Osteoblast (primary cell): ENCODE data around the gene CHST2. TPM values are rescaled to one million over a fixed set of nuclear protein-coding genes. Genes with fewer than 3 reads are reported as not detected.

Experiments
- DNase-seq: peaks from one replicate; pipeline ENCODE4 v3.0.0; 2011; ENCODE audit warnings: low spot score, mixed read lengths; ENCODE audit not compliant: insufficient read length; ENCODE audit errors: missing footprints
- H2AFZ ChIP-seq: 2 replicates; pipeline ENCODE4 v1.6.0; 2011; ENCODE audit warnings: mild to moderate bottlenecking, low read length
- H3K27ac ChIP-seq: 2 replicates; pipeline ENCODE4 v1.5.1; 2011; ENCODE audit warnings: mild to moderate bottlenecking, low read depth, low read length, moderate library complexity
- H3K27me3 ChIP-seq: 2 replicates; pipeline ENCODE4 v1.6.0; 2012; ENCODE audit warnings: mild to moderate bottlenecking, control low read depth, inconsistent platforms, low read length, moderate library complexity; ENCODE audit not compliant: insufficient read depth
- H3K36me3 ChIP-seq: 2 replicates; pipeline ENCODE4 v1.5.1; 2011; ENCODE audit warnings: mild to moderate bottlenecking, low read length, control low read depth, moderate library complexity; ENCODE audit not compliant: insufficient read depth
- H3K4me1 ChIP-seq: 2 replicates; pipeline ENCODE4 v1.5.1; 2011; ENCODE audit warnings: mild to moderate bottlenecking, low read length, control low read depth, moderate library complexity; ENCODE audit not compliant: insufficient read depth
- H3K4me2 ChIP-seq: 2 replicates; pipeline ENCODE4 v1.6.0; 2011; ENCODE audit warnings: mild to moderate bottlenecking, low read length; ENCODE audit not compliant: insufficient read depth
- H3K4me3 ChIP-seq: fragments of 200-600 bp; sonication (generic); 3 replicates; pipeline ENCODE4 v1.5.1; 2012; ENCODE audit warnings: mild to moderate bottlenecking, low read length, inconsistent platforms; ENCODE audit not compliant: insufficient read depth
- H3K79me2 ChIP-seq: 2 replicates; pipeline ENCODE4 v1.6.0; 2012; ENCODE audit warnings: mild to moderate bottlenecking, low read length, control low read depth, inconsistent platforms; ENCODE audit not compliant: insufficient read depth
- H3K9me3 ChIP-seq: 2 replicates; pipeline ENCODE4 v1.5.1; 2011; ENCODE audit warnings: low read depth, low read length, control low read depth
- H4K20me1 ChIP-seq: 2 replicates; pipeline ENCODE4 v1.6.0; 2012; ENCODE audit warnings: mild to moderate bottlenecking, low read length, control low read depth; ENCODE audit not compliant: insufficient read depth
- CTCF ChIP-seq: IDR thresholded peaks from 2 replicates; pipeline ENCODE4 v1.5.1; 2011; ENCODE audit warnings: mild to moderate bottlenecking, low read depth, low read length, moderate library complexity; ENCODE audit errors: extremely low read depth
- total RNA-seq: library from RNA; depleted of rRNA; stranded (reverse); fragments of >200 nt; gene quantifications from 2 replicates; pipeline ENCODE4 v1.2.3, GENCODE V29; 2012

Gene CHST2
- total RNA-seq, 1 donor = 13.8 TPM

GRCh38 chr3:143166376-143166775, 46.8 kb downstream of the CHST2 start:
- Histone ChIP-seq H3K4me1 (peaks cover 31% of the 10 kb centered on the region), H3K9me3 (no peaks in the 10 kb centered on the region), H3K27me3 (no peaks in the 10 kb centered on the region), H4K20me1 (no peaks in the 10 kb centered on the region), H3K4me3 (no peak overlapping the region), H3K36me3 (no peaks in the 10 kb centered on the region), H3K27ac (no peak overlapping the region), H3K79me2 (no peaks in the 10 kb centered on the region), H2AFZ (no peak overlapping the region), H3K4me2 (no peak overlapping the region)
- no peak for TF ChIP-seq CTCF
- DNase-seq = no peak

GRCh38 chr3:143167969-143168854, 48.6 kb downstream of the CHST2 start:
- no peaks in the 10 kb centered on the region for H3K27me3 ChIP-seq
- no peak overlapping the region for H3K27ac ChIP-seq
- H3K4me3 ChIP-seq = no peak overlapping the region
- no peak for TF ChIP-seq CTCF
- H4K20me1 ChIP-seq = no peaks in the 10 kb centered on the region
- no peak overlapping the region for H2AFZ ChIP-seq
- H3K79me2 ChIP-seq = no peaks in the 10 kb centered on the region
- no peak overlapping the region for H3K4me2 ChIP-seq
- H3K9me3 ChIP-seq = no peaks in the 10 kb centered on the region
- peaks cover 41% of the 10 kb centered on the region for H3K4me1 ChIP-seq
- no peak for DNase-seq
- H3K36me3 ChIP-seq = no peaks in the 10 kb centered on the region

GRCh38 chr3:143168855-143169192, 49.3 kb downstream of the CHST2 start:
- H4K20me1 ChIP-seq = no peaks in the 10 kb centered on the region
- no peak overlapping the region for H3K4me2 ChIP-seq
- H3K27ac ChIP-seq = no peak overlapping the region
- H2AFZ ChIP-seq = no peak overlapping the region
- TF ChIP-seq CTCF = no peak
- H3K4me3 ChIP-seq = no peak overlapping the region
- DNase-seq = no peak
- H3K36me3 ChIP-seq = no peaks in the 10 kb centered on the region
- no peaks in the 10 kb centered on the region for H3K27me3 ChIP-seq
- H3K9me3 ChIP-seq = no peaks in the 10 kb centered on the region
- H3K79me2 ChIP-seq = no peaks in the 10 kb centered on the region
- peaks cover 41% of the 10 kb centered on the region for H3K4me1 ChIP-seq

- no peak overlapping the region for H2AFZ ChIP-seq
- H3K79me2 ChIP-seq = no peaks in the 10 kb centered on the region
- no peak for TF ChIP-seq CTCF
- H3K27ac ChIP-seq = no peak overlapping the region
- H3K9me3 ChIP-seq = no peaks in the 10 kb centered on the region
- H3K4me1 ChIP-seq = peaks cover 41% of the 10 kb centered on the region
- H3K4me2 ChIP-seq = no peak overlapping the region
- no peak for DNase-seq
- no peaks in the 10 kb centered on the region for H3K36me3 ChIP-seq
- no peak overlapping the region for H3K4me3 ChIP-seq
- no peaks in the 10 kb centered on the region for H3K27me3 ChIP-seq
- no peaks in the 10 kb centered on the region for H4K20me1 ChIP-seq
Observed at GRCh38 chr3:143170074-143170473, 50.5 kb downstream of the CHST2 start.
